Left cardiac atrium (tissue), 4 donors: ENCODE results near the gene OPCML. TPM values are rescaled to one million over a fixed set of nuclear protein-coding genes. Genes with fewer than 3 reads are reported as not detected.
A peak's percentile ranks its signal among the peaks of the same experiment; 100 is the strongest.

ENCODE experiments used
- ATAC-seq, 2 donors: fragments of 200-7000 bp; cut with Tn5 transposase; one replicate each; pipeline ENCODE4 v1.9.1; 2020; ENCODE audit warnings: mild to moderate bottlenecking in 2 of 2, moderate library complexity in 2 of 2
- DNase-seq: peaks from one replicate; pipeline ENCODE4 v3.0.0-alpha.2; 2020
- intact Hi-C, 2 donors: fragments of 100-400 bp; cut with DNase I; formaldehyde crosslinking; loops; one replicate each; pipeline versions ENCODE4 v1.14.1 to v1.15.1; 2022 to 2023
- total RNA-seq, 2 donors: library from RNA; stranded (reverse); fragmentation: NEBNext Ultra II Directional; extraction: Animal tissue kit (Norgen Biotek cat#: 25700); gene quantifications; one replicate each; pipeline ENCODE4 v1.2.1, GENCODE V29; 2021
- donor health status: DM: no; HTN: yes; CAD: no.
- donor health status: DM: no; HTN: yes; CAD: no; lungs with severe emphysema.
- donor health status: DM: yes; HTN: yes; CAD: no.
- donor health status: Dilated cardiomyopathy.

The OPCML gene
- total RNA-seq, 2 donors from 2014 or later: 0.76 TPM; not detected in 1

DNA sequence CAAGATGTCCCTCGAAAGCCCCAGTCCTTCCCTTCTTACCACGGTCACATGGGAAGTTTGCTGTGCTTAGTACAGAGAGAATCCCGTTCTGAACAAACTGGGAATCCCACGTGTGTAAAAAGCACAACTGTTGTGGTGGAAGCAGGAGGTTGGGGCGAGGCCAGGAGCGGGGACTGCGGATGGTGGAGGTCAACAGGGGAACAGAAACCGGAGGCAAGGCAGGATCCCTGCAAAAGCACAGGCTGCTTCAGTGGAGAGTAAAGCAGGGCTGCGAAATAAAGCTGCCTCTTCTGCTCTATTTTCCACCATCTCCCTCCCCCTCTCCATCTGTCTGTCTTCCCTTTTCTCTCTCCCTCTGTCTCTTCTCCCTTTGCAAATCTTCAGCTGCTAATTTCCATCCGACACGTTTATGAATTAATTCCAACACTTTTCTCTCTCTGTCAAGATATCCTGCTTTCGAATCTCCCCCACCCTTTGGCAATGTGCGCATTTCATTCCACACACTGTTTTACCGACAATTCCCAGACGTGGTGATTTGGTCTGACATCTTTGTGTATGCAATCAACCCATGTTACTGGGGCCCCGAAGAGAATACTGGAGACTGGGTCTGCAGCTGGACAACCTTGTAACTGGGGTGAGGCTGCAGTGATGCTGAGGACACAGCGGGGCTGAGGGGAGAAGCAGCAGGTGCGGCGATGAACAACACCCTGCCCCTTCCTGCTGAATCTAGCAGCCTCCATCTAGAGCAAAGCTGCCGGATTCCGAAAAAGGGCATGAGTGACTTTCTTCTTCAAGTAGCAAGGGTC is 571.8 kb downstream of the OPCML start:
- DNase-seq: no peak
- intact Hi-C loops: no loop called here
- no peak for ATAC-seq

DNA sequence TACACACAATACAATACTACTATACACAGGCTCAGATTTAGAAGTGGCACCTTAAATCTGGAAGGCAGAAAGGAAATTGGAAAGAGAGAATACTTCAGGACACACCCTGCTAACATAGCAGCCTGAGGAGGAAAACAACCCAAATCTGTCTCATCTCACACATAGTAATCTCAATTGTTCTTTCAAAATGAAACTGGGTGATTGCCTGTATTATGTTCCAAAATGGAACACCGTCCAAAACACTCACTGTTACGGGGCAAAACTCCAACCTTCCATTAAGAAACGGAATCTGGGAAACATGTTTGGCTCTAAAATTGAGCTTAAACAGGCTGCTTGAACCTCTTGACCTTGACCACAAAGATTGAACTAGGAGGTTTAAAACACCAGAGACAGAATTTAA is 572.6 kb downstream of the OPCML start:
- no peak for ATAC-seq
- no peak for DNase-seq
- intact Hi-C loops: no loop called here

DNA sequence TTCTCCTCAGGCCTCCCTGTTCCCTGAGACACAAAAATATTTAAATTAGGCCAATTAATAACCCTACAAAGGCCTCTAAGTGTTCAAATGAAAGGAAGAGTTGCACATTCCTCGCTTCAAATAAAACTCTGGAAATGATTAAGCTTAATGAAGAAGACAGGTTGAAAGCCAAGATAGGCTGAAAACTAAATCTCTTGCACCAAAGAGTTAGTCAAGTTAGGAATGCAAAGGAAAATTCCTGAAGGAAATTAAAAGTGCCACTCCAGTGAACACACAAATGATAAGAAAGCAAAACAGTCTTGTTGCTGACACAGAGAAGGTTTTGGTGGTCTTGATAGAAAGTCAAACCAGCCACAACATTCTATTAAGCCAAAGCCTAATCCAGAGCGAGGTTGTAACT is 574.4 kb downstream of the OPCML start:
- intact Hi-C loops: no loop called here
- no peak for ATAC-seq
- no peak for DNase-seq

DNA sequence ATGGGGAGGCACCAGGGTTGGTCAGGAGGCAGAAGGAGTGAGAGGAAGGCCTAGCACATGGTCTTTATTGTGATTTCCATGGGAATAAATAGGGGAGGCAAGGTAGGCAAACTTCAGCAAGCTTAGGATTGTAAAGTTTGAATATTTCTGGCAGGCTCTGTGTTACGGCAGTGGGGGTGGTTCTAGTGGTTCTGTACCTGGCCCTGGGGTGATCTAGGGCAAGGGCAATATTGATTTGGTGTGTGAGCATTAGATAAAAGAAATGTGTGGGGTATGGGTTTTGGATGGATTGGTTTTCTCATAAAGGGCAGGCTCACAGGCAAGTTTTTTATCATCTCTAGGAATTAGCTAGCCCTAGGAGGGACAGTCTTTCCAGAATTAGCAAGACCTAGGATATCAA is 584.0 kb downstream of the OPCML start:
- no peak for DNase-seq
- intact Hi-C loops: no loop called here
- no peak for ATAC-seq

DNA sequence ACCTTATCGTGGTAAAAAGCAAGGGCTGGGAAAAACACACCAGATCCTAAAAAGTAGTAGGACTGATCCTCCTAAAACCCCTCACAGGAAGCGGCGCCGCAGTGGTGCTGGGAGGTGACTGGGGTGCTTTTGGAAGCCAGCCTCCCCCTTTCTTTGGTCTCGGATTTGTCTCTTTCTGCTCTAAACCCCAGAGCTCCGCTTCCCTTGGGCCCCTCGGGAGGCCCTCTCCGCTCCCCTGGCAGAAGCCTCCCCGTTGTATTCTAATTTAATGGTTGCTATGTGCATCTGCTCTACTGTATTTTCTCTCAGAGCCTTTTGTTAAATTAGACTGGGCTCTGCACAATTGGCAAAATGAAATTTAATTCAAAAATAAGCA is 587.7 kb downstream of the OPCML start:
- DNase-seq: no peak
- intact Hi-C loops: no loop called here
- no peak for ATAC-seq

DNA sequence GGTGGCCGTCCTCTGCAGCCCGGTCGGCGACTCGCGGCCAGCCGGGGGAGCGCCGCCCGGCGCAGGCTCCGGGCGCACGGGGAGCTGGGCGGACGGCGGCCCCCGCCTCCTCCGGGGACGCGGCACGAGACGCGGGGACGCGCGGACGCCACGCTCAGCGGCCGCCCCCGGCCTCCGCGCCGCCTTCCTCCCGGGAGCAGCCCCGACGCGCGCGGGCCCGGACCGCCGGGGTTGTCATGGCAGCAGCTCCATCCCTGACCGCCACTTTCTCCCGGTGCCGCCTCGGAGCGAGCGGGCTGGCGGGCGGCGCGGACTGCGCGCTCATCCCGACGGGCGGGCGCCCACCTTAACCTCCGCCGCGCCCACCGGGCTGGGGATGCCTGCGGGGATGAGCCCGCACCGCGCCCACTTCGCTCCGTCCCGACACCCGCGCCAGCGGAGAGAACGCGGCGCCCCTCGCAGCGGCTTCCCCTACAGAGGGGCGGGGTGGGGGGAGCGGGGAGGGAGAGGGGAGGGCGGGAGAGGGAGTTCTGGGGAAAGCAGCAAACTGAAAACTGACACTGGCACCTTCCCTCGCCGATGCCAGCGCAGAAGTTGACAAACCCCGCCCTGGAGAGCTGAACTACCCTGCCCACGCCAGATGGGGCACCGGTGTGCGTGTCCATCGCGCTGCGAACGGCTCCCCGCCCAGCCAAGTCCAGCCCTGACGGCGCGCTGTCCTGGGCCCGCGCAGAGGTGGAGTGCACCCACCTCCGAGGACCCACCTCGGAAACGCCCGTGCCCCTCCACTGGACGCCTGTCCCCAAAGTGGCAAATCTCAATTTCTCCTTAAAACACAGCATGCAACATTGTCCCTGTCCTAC is 588.4 kb downstream of the OPCML start:
- intact Hi-C loops: no loop called here
- DNase-seq (no peak), ATAC-seq (peak in 1 of 2 donors; percentile 47)

DNA sequence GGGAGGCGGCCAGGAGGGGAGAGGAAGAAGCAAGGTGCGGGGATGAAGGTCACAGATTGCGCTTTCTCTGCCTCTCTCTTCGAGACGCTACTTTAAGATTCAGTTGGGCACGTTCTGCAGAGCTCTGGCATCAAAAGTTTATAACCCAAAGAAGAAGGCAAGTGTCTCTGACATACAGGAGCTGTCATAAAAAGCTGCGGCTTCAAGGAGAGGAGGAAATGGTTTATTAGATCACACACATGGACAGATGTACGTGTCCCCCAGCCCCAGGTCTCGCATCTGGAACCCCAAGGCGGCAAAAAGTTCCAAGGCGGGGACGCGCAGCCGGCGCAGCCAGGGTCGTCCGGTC is 589.0 kb downstream of the OPCML start:
- intact Hi-C loops: no loop called here
- ATAC-seq (no peak), DNase-seq (no peak)

DNA sequence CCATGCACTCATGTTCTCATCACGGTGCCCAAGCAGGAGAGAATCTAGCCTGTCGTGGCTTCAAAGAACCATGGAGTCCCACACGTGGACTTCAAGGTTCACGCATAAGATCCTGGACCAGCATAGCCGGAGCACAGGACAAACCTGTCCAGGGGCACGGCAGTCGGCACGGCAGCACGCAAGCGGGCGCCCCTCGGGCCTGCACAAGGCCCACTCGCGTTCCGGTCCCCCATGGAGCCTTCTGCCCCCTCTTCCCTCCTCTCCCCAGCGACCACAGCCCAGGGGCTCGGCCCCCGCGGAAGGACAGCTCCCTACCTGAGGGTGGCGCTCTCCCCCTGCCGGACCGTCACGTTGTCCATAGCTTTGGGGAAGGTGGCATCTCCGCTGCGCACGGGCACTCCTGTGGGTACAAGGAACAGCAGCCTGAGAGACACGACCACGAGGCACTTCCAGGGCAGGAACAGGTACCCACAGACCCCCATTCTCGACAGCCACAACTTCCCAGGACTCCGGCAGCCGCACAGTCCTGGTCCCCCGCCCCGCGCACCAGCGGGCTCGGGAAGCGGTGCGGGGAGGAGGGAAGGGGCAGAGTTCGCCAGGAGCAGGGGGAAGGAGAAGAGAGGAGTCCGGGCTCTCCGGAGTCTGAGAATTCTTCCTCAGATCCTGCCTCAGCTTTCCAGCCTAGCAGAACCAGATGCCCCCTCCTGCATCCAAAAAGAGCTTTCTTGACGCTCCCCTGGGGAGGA is 589.5 kb downstream of the OPCML start:
- ATAC-seq: no peak

DNA sequence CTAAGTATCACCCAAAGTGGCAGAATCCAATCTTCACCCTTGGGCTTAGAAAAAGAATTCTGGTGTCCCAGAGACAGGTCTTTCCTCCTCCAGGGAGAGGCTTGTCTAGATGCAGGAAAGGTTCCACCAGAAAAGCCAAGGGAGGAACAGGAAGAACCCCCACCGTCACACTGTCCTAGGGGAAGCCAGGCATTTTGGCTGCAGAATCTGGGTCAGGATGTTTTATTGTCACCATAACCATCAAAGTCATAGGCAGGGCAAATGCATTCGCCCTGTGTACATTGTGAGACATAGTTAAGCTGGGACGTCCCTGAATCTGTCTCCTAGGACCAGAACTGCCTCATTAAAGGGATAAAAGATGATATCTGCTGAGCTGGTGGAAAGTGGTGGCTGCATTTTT is 590.5 kb downstream of the OPCML start:
- DNase-seq (no peak), ATAC-seq (no peak)
- intact Hi-C loops: no loop called here

More for the DNA sequence above, 589.5 kb downstream of the OPCML start:
- intact Hi-C loops: no loop called here
- DNase-seq: no peak

- DNase-seq: no peak
- intact Hi-C loops: no loop called here
- ATAC-seq: no peak
Measured at GRCh38 chr11:132941024-132941646, 591.2 kb downstream of the OPCML start.

DNA sequence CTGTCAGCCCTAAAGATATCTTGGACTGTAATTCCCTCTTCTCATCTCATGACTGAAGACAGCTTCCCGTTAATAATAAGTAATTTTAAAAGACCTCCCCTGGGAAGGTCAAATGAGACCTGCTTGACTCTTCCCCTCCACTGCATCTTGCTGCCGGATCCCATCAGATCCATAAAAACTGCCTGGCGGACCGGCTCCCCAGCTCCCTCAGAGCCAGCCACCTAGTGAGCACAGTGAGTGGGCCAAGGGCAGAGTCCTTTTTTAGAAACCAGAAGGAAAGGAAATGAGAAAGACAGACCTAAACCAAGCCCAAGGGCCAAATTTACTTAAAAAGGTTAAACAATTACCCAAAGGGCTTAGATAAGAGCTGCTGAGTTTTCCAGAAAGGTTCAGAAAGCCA is 595.3 kb downstream of the OPCML start:
- DNase-seq: no peak
- ATAC-seq: no peak
- intact Hi-C loops: no loop called here

- no peak for ATAC-seq
- intact Hi-C loops: no loop called here
- no peak for DNase-seq
Measured at GRCh38 chr11:132935383-132935782, 596.9 kb downstream of the OPCML start.

- DNase-seq: no peak
- ATAC-seq: no peak
- intact Hi-C loops: no loop called here
Measured at GRCh38 chr11:132933703-132934102, 598.6 kb downstream of the OPCML start.

- ATAC-seq: no peak
- intact Hi-C loops: no loop called here
- no peak for DNase-seq
Measured at GRCh38 chr11:132925825-132926469, 606.4 kb downstream of the OPCML start.

- DNase-seq: no peak
- intact Hi-C loops: no loop called here
- no peak for ATAC-seq
Measured at GRCh38 chr11:132921597-132921996, 610.7 kb downstream of the OPCML start.

DNA sequence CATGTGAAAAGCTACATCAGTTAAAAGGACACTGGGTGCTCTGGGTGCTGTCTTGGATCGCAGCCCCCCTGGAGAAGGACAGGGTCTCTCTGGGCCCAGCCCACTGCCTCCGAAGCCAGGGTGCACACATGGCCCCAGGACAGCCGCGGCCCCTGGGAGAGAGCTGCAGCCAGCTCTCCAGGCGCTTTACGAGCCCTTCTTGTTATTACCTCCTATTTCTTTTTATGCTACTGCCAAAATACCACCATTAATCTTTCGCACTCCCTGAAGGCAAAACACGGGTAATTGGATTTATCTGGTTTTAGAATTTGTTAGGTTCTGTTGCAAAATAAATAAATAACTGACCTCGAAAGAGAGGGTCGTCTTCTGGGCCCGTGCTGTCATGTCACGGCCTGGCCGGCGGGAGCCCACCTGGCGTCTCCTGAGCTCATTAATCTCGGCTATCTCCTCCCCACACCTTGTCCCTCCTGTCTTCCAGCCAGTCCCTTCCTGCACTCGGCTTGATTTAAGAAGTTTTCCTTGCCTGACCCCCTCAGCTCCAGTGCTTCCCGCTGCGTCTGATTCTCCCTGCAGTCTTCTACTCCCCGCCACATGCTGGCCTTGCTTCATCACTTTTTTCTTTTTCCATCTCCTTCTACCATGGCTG is 611.7 kb downstream of the OPCML start:
- DNase-seq (no peak), ATAC-seq (no peak)
- intact Hi-C loops: no loop called here

GRCh38 chr11:132914600-132914999 is 617.7 kb downstream of the OPCML start:
- ATAC-seq (no peak), DNase-seq (no peak)
- intact Hi-C loops: no loop called here

DNA sequence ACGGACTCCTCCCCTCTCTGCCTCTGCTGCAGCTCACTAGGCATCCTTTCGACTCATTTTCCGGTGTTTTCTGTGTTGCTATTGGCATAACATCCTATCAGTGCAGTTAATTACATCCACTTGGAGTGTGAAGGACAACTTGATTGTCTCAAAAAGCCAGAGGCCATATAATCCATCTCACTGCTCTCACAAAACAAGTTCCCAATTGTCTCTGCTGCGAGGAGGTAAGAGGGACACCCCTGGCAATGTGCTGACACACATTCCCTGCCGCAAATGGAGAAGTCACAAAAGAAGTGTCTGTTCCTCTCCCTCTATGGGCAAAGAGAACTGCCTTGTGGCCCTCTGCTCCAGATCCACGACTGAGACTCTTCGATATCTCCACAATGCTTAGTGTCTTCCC is 618.4 kb downstream of the OPCML start:
- ATAC-seq (no peak), DNase-seq (no peak)
- intact Hi-C loops: no loop called here

GRCh38 chr11:132913295-132913694 is 619.0 kb downstream of the OPCML start:
- no peak for ATAC-seq
- intact Hi-C loops: no loop called here

More at GRCh38 chr11:132913295-132913694, 619.0 kb downstream of the OPCML start:
- DNase-seq: no peak
